Neural crest cell (in vitro differentiated cells): ENCODE results near the gene BUD13. TPM values are rescaled to one million over a fixed set of nuclear protein-coding genes. Genes with fewer than 3 reads are reported as not detected.

ENCODE experiments used
- DNase-seq: peaks from one replicate; pipeline ENCODE4 v3.0.0; 2021; ENCODE audit warnings: low read depth, mixed read lengths, low spot score
- H3K27ac Mint-ChIP-seq: one replicate; pipeline ENCODE4 v1.8.0; 2021; ENCODE audit warnings: mild to moderate bottlenecking, mixed read lengths; ENCODE audit not compliant: unreplicated experiment
- H3K27me3 Mint-ChIP-seq: 2 replicates; pipeline ENCODE4 v1.8.0; 2021; ENCODE audit warnings: low read depth, mild to moderate bottlenecking, mixed read lengths
- H3K36me3 Mint-ChIP-seq: 2 replicates; pipeline ENCODE4 v1.8.0; 2021; ENCODE audit warnings: low read depth, mild to moderate bottlenecking, mixed read lengths
- H3K4me1 Mint-ChIP-seq: 2 replicates; pipeline ENCODE4 v1.8.0; 2021; ENCODE audit warnings: mixed read lengths
- H3K4me3 Mint-ChIP-seq: one replicate; pipeline ENCODE4 v1.8.0; 2021; ENCODE audit warnings: mild to moderate bottlenecking, mixed read lengths
- H3K9me3 Mint-ChIP-seq: 2 replicates; pipeline ENCODE4 v1.8.0; 2021; ENCODE audit warnings: mixed read lengths
- CTCF ChIP-seq: fragments of 200-600 bp; sonication (generic); conservative IDR thresholded peaks from 2 replicates; pipeline ENCODE4 v1.5.0; 2021; ENCODE audit warnings: antibody characterized with exemption, mild to moderate bottlenecking
- total RNA-seq: library from RNA; stranded (reverse); gene quantifications from 2 replicates; pipeline ENCODE4 v1.2.1, GENCODE V29; 2021

The BUD13 gene
- total RNA-seq, 1 donor from 2014 or later, result 39.0 TPM

- no peaks in the 10 kb centered on the region for H3K36me3 Mint-ChIP-seq
- no peaks in the 10 kb centered on the region for H3K9me3 Mint-ChIP-seq
- peaks cover 5% of the 10 kb centered on the region for H3K27me3 Mint-ChIP-seq
- no peak overlapping the region for H3K27ac Mint-ChIP-seq
- no peak overlapping the region for H3K4me3 Mint-ChIP-seq
- DNase-seq, result no peak
- peaks cover 19% of the 10 kb centered on the region for H3K4me1 Mint-ChIP-seq
- TF ChIP-seq CTCF, result no peak
Measured at GRCh38 chr11:116707161-116707629, 65.6 kb downstream of the BUD13 start.

- H3K27ac Mint-ChIP-seq, result peak overlapping the region; percentile 2
- TF ChIP-seq CTCF, result no peak
- DNase-seq, result peak; percentile 45
- peaks cover 19% of the 10 kb centered on the region for H3K4me1 Mint-ChIP-seq
- peaks cover 2% of the 10 kb centered on the region for H3K9me3 Mint-ChIP-seq
- H3K36me3 Mint-ChIP-seq, result no peaks in the 10 kb centered on the region
- H3K27me3 Mint-ChIP-seq, result no peaks in the 10 kb centered on the region
- H3K4me3 Mint-ChIP-seq, result no peak overlapping the region
Measured at GRCh38 chr11:116703421-116703820, 69.4 kb downstream of the BUD13 start.

- no peaks in the 10 kb centered on the region for H3K36me3 Mint-ChIP-seq
- H3K9me3 Mint-ChIP-seq, result peaks cover 2% of the 10 kb centered on the region
- H3K4me3 Mint-ChIP-seq, result no peak overlapping the region
- no peak overlapping the region for H3K27ac Mint-ChIP-seq
- no peak for DNase-seq
- H3K27me3 Mint-ChIP-seq, result no peaks in the 10 kb centered on the region
- H3K4me1 Mint-ChIP-seq, result peaks cover 19% of the 10 kb centered on the region
- TF ChIP-seq CTCF, result no peak
Measured at GRCh38 chr11:116702772-116703385, 69.9 kb downstream of the BUD13 start.

- DNase-seq, result no peak
- Mint-ChIP-seq H3K27me3 (no peaks in the 10 kb centered on the region), H3K36me3 (no peaks in the 10 kb centered on the region), H3K4me1 (peaks cover 19% of the 10 kb centered on the region), H3K9me3 (peaks cover 2% of the 10 kb centered on the region), H3K4me3 (no peak overlapping the region), H3K27ac (peak overlapping the region; percentile 94)
- TF ChIP-seq CTCF, result no peak
Measured at GRCh38 chr11:116701876-116702275, 70.9 kb downstream of the BUD13 start.

- no peak for TF ChIP-seq CTCF
- DNase-seq, result no peak
- no peak overlapping the region for H3K4me3 Mint-ChIP-seq
- H3K36me3 Mint-ChIP-seq, result no peaks in the 10 kb centered on the region
- H3K9me3 Mint-ChIP-seq, result peaks cover 2% of the 10 kb centered on the region
- peaks cover 19% of the 10 kb centered on the region for H3K4me1 Mint-ChIP-seq
- no peak overlapping the region for H3K27ac Mint-ChIP-seq
- H3K27me3 Mint-ChIP-seq, result no peaks in the 10 kb centered on the region
Measured at GRCh38 chr11:116701297-116701801, 71.4 kb downstream of the BUD13 start.
